ENCODE measurements around the gene MRPL43. TPM values are rescaled to one million over a fixed set of nuclear protein-coding genes. Genes with fewer than 3 reads are reported as not detected.
A peak's percentile ranks its signal among the peaks of the same experiment; 100 is the strongest.

Gene MRPL43
- total and polyA plus RNA-seq, 9 donors, result 56.6 to 126 (median 83.3) TPM

DNA sequence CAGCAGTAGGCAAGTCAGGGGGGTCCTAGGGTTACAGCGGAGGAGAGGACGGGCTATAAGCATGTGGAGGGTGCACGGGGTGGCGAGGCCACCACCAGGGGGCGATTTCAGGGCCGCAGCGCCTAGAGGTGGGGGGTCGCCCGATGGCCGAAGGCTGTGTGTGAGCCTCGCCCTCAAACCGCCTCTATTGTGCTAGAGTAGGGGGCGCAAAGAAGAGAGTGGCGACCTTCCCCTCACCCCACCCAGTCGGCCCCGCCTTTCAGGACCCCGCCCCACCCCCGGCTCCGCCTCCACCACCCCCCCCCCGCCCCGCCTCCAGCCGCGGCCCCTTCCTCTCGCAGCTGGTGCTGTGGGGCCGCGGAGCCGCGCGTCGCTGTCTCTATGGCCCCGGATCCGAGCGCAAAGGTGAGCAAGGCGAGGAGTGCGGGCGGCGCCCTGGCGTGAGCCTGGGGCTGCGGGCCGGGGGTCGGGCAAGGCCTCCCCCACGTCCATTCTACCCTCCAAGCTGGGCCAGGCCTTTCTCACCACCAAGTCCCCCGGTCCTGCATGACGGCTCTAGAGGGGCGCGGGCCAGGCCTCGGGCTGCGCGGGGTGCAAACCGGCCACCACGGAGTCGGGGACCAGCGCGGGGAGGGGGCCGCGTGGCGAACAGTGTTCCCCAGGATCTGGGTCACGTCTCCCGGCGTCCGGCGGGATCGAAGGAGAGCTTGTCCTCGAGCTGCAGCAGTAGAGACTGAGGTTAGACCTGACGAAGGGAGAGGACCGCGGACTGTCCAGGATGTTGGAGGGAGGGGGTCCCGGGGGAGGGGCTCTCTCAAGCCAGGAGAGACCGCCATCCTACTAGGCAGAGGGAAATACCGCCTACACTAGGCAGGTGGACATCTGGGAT is 17.9 kb downstream of the MRPL43 start, which contains the start of gene SEMA4G:
Gene SEMA4G (plus strand): TSS at position 318 of the 889 bp plus-strand sequence. CDS start 3,409 bp downstream, outside the sequence.
- 0 to 2% (median 1%) methylated on average over 42 to 70 of the region's 70 CpGs for WGBS, 3 donors
- intact Hi-C loops (cut with DNase I), result loop anchor here in 1 of 4 donors (10.0 kb wide), 1 partner anchor 85 kb away; no protein-coding TSS in a partner anchor

DNA sequence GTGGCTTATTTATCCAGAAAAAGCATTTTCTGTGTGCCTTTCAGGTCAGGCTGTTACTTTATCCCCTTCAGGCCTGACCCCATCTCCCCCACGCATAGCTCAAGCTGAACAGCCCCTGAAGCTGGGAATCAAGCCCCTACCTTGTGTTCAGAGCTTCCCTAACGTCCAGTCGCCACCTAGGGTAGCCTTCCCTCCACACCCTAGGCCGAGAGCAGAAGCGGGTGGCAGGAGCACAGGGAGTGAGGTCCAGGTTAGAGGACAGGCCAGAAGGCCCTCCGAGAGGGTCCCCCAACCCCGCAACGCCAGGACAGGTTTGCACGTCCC is 18.5 kb downstream of the MRPL43 start:
- TF ChIP-seq POLR2A (IDR thresholded peaks at IDR 0.05) (no peak), EP300 (IDR thresholded peaks at IDR 0.05) (no peak)
- TF ChIP-seq, protein P1, sequence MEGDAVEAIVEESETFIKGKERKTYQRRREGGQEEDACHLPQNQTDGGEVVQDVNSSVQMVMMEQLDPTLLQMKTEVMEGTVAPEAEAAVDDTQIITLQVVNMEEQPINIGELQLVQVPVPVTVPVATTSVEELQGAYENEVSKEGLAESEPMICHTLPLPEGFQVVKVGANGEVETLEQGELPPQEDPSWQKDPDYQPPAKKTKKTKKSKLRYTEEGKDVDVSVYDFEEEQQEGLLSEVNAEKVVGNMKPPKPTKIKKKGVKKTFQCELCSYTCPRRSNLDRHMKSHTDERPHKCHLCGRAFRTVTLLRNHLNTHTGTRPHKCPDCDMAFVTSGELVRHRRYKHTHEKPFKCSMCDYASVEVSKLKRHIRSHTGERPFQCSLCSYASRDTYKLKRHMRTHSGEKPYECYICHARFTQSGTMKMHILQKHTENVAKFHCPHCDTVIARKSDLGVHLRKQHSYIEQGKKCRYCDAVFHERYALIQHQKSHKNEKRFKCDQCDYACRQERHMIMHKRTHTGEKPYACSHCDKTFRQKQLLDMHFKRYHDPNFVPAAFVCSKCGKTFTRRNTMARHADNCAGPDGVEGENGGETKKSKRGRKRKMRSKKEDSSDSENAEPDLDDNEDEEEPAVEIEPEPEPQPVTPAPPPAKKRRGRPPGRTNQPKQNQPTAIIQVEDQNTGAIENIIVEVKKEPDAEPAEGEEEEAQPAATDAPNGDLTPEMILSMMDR (IDR thresholded peaks at IDR 0.05), result no peak
- intact Hi-C loops (cut with DNase I), result loop anchor here in 1 of 4 donors (10.0 kb wide), 1 partner anchor 84 kb away; no protein-coding TSS in a partner anchor
- 8 to 17% (median 15%) methylated on average over 9 of the region's 9 CpGs for WGBS, 3 donors

More for the DNA sequence above, 17.9 kb downstream of the MRPL43 start, which contains the start of gene SEMA4G:
- H3K4me1 ChIP-seq (ENCODE audit: insufficient read depth), result peaks cover 8% of the 10 kb centered on the region
- H3K36me3 ChIP-seq, result no peaks in the 10 kb centered on the region
- H3K27ac ChIP-seq, result peak within 1 kb of the TSS in 1 of 2 donors; percentile 24
- TF ChIP-seq, protein P1 (IDR thresholded peaks at IDR 0.05), result peak; percentile 47 to 73 (median 67)
- no peak for TF ChIP-seq EP300 (IDR thresholded peaks at IDR 0.05)
- no peaks in the 10 kb centered on the region for H3K9me3 ChIP-seq
- no peaks in the 10 kb centered on the region for H3K27me3 ChIP-seq
- H3K4me3 ChIP-seq, result peak within 1 kb of the TSS; percentile 76
- DNase-seq, result peak; percentile 59 to 78 (median 75)

DNA sequence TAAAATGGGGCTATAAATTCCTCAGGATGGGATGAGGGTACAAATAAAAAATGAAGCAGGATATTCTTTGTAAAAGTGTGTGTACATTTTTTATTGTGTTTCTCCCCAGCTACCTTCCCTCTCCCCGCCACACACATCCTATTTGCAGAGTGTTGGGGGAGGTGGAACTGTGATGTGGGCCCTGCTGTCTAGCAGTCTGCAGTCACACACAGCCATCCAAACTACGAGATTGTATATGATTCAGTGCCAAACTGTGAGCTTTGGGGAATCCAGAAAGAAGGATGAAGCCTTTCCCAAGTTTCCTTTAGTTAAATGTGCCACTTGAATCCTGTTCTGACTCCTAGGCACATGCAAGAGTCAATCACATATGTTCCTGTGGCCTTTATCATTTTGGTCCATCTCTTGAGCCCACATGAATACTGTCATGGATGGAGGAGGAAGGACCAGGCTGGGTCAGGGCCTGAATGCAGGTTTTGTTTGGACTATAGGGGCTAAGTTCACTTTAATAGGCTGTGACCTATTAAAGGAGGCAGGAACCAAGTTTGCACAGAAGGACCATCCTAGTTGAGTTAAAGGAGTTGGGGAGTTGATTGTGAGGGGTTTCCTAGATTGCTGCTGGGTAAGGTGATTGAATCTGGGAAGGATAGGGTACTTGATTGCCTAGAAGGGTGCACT is 19.1 kb downstream of the MRPL43 start:
- H3K27me3 ChIP-seq, result no peaks in the 10 kb centered on the region
- no peak overlapping the region for H3K4me3 ChIP-seq
- no peak for DNase-seq
- H3K27ac ChIP-seq, result no peak overlapping the region
- no peaks in the 10 kb centered on the region for H3K36me3 ChIP-seq
- H3K4me1 ChIP-seq (ENCODE audit: insufficient read depth), result peaks cover 8% of the 10 kb centered on the region
- TF ChIP-seq POLR2A (IDR thresholded peaks at IDR 0.05) (no peak), EP300 (IDR thresholded peaks at IDR 0.05) (no peak)
- TF ChIP-seq, protein P1 (IDR thresholded peaks at IDR 0.05), result no peak
- WGBS, 3 donors, result 78 to 92% (median 81%) methylated on average over 2 of the region's 2 CpGs
- intact Hi-C loops (cut with DNase I), result loop anchor here in 1 of 4 donors (10.0 kb wide), 1 partner anchor 83 kb away; no protein-coding TSS in a partner anchor
- no peaks in the 10 kb centered on the region for H3K9me3 ChIP-seq

More for the DNA sequence above, 18.5 kb downstream of the MRPL43 start:
- DNase-seq, result no peak
- H3K9me3 ChIP-seq, result no peaks in the 10 kb centered on the region
- peak overlapping the region; percentile 76 for H3K4me3 ChIP-seq
- peaks cover 8% of the 10 kb centered on the region for H3K4me1 ChIP-seq (ENCODE audit: insufficient read depth)
- H3K27me3 ChIP-seq, result no peaks in the 10 kb centered on the region
- no peak overlapping the region for H3K27ac ChIP-seq
- no peaks in the 10 kb centered on the region for H3K36me3 ChIP-seq

DNA sequence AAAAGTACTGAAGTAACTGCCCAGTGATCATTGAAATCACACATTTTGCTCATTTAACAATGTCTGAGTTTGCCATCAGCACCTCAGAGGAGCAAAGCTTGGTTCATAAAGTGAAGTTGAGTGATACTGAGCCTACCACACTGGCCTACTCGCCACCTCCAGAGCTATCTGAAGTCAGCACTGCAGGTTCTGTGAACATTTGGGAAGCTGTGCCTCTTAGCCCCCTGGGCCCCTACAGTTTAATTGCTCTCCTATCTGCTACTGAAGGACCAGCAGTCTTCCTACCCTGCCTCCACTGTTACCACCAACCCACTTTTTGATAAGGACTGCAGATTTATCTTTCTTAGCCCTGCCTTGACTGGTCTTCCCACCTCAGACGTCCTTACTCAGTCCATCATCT is 20.0 kb downstream of the MRPL43 start:
- 69 to 81% (median 74%) methylated on average over 2 of the region's 2 CpGs for WGBS, 3 donors
- Histone ChIP-seq H3K27me3 (no peaks in the 10 kb centered on the region), H3K36me3 (no peaks in the 10 kb centered on the region), H3K27ac (no peak overlapping the region), H3K9me3 (no peaks in the 10 kb centered on the region), H3K4me3 (no peak overlapping the region), H3K4me1 (ENCODE audit: insufficient read depth) (peaks cover 8% of the 10 kb centered on the region)
- TF ChIP-seq, protein P1 (IDR thresholded peaks at IDR 0.05), result no peak
- TF ChIP-seq EP300 (IDR thresholded peaks at IDR 0.05), result no peak
- no peak for TF ChIP-seq POLR2A (IDR thresholded peaks at IDR 0.05)
- intact Hi-C loops (cut with DNase I), result loop anchor here in 1 of 4 donors (10.0 kb wide), 1 partner anchor 83 kb away; no protein-coding TSS in a partner anchor
- no peak for DNase-seq

Measured in ovary (tissue), 9 donors.